Measurements from ENCODE around the gene ZMYM4. TPM values are rescaled to one million over a fixed set of nuclear protein-coding genes. Genes with fewer than 3 reads are reported as not detected.
A peak's percentile ranks its signal among the peaks of the same experiment; 100 is the strongest.

Gene ZMYM4
- total and polyA plus RNA-seq, 12 donors: 14.7 to 59.2 (median 38.7) TPM

DNA sequence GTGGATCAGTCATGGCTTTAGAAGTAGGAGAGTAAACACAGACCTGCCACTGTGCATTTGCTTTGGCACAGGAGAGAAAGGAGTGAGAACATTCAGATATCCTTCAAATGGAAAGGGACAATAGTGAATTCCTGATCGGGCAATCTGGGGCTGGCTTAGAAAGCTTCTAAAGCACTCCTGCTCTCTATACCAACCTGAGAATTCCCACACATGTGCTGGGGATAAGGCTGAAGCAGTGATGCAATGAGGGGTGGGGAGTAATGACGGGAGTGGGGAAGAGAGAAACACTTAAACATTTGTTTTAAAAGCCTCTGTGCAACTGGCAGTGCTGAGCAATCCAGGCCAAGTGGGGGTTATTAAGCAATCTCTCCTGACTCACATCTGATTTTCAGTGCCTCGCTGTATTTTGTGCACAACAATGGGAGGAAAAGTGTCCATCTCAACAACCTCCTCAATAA, 179.9 kb downstream of the ZMYM4 start:
- DNase-seq: peak; percentile 46 to 85 (median 80)

DNA sequence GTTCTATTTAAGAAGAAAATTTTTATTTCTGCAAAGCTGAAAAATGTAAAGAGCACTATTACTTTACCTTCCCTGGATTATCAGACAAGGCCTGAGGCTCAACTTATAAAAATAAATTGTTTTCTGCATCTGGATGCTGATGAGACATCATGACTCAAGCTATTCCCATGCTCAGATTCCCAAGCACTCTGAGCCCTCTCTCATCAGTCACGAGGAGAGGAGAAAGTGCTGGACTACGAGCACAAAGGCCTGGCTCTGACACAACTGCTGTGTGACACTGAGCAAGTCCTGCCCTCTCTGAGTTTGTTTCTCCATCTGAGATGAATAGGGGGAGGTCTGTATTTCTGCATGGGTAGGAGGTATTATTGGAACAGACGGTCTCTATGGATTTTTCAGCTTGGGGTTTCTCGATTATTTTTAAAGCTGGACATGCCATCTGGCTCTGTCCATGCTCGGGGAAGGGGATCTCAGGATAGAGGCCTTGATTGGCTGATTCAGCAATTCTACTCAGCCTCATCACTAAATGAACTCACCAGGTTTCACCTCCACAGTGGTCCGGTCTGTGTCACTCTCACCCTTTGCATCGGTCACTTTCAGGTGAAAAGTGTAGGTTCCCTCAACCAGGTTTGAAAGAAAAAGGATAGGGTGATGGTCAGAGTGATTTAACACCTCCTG, 181.0 kb downstream of the ZMYM4 start:
- Histone ChIP-seq H3K27ac (peak overlapping the region in 4 of 5 donors; percentile 71 to 84 (median 78)), H3K4me3 (no peak overlapping the region), H3K36me3 (replicated peaks in 1 of 2) (peaks cover 0 to 18% of the 10 kb centered on the region in 2 donors), H3K27me3 (no peaks in the 10 kb centered on the region), H3K4me1 (replicated peaks in 1 of 2) (peaks cover 37 to 59% of the 10 kb centered on the region in 2 donors), H3K9me3 (replicated peaks in 1 of 3) (no peaks in the 10 kb centered on the region)
- 68 to 85% (median 77%) methylated on average over 7 of the region's 7 CpGs for WGBS, 4 donors
- TF ChIP-seq POLR2A (IDR thresholded peaks at IDR 0.05): no peak
- TF ChIP-seq, protein P1, sequence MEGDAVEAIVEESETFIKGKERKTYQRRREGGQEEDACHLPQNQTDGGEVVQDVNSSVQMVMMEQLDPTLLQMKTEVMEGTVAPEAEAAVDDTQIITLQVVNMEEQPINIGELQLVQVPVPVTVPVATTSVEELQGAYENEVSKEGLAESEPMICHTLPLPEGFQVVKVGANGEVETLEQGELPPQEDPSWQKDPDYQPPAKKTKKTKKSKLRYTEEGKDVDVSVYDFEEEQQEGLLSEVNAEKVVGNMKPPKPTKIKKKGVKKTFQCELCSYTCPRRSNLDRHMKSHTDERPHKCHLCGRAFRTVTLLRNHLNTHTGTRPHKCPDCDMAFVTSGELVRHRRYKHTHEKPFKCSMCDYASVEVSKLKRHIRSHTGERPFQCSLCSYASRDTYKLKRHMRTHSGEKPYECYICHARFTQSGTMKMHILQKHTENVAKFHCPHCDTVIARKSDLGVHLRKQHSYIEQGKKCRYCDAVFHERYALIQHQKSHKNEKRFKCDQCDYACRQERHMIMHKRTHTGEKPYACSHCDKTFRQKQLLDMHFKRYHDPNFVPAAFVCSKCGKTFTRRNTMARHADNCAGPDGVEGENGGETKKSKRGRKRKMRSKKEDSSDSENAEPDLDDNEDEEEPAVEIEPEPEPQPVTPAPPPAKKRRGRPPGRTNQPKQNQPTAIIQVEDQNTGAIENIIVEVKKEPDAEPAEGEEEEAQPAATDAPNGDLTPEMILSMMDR (IDR thresholded peaks at IDR 0.05): no peak
- intact Hi-C loops (cut with DNase I): loop anchor here (5.0 to 10.0 kb wide), 4 partner anchors 108 to 325 kb away; partner anchors contain the start of genes KIAA0319L (in 1 of the 2) and NCDN (in 1 of the 2)
- peak; percentile 51 to 84 (median 72) for DNase-seq

More for the DNA sequence above, 179.9 kb downstream of the ZMYM4 start:
- intact Hi-C loops (cut with DNase I): loop anchor here in 1 of 2 donors (10.0 kb wide), 1 partner anchor 326 kb away; no protein-coding TSS in a partner anchor
- H3K36me3 ChIP-seq (replicated peaks in 1 of 2): peaks cover 0 to 27% of the 10 kb centered on the region in 2 donors
- H3K4me3 ChIP-seq: no peak overlapping the region
- no peaks in the 10 kb centered on the region for H3K9me3 ChIP-seq (replicated peaks in 1 of 3)
- peak in 1 of 2 donors; percentile 25 for TF ChIP-seq POLR2A (IDR thresholded peaks at IDR 0.05)
- TF ChIP-seq, protein P1 (IDR thresholded peaks at IDR 0.05): no peak
- peak overlapping the region; percentile 60 to 84 (median 73) for H3K27ac ChIP-seq
- peaks cover 27 to 48% of the 10 kb centered on the region in 2 donors for H3K4me1 ChIP-seq (replicated peaks in 1 of 2)
- 24 to 36% (median 30%) methylated on average over 3 of the region's 3 CpGs for WGBS, 4 donors
- no peaks in the 10 kb centered on the region for H3K27me3 ChIP-seq

DNA sequence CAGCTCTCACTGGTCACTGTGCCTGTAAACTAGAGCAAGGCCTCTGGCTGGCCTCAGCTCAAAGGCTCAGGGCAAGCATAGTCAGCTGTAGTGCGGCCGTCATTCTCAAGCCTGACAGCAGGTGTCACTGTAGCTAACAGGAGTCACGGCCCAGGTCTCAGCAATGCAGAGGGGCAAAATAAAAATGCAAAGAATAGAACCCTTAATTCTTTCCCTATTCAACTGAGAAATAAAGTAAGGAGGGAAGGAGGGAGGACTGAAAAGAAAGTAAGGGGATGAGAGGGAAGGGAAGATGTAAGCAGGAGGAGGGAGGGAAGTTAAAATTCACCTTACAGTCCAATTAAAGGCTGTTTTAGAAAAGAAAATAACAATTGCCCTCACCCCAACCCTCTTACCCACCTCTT, 182.6 kb downstream of the ZMYM4 start:
- Histone ChIP-seq H3K36me3 (replicated peaks in 1 of 2) (peaks cover 0 to 18% of the 10 kb centered on the region in 2 donors), H3K27ac (peak overlapping the region in 4 of 5 donors; percentile 33 to 95 (median 77)), H3K4me3 (no peak overlapping the region), H3K9me3 (replicated peaks in 1 of 3) (no peaks in the 10 kb centered on the region), H3K27me3 (no peaks in the 10 kb centered on the region), H3K4me1 (replicated peaks in 1 of 2) (peaks cover 43 to 69% of the 10 kb centered on the region in 2 donors)
- WGBS, 4 donors: 0 to 5% (median 2%) methylated on average over 3 of the region's 3 CpGs
- intact Hi-C loops (cut with DNase I): loop anchor here (5.0 kb wide), 3 partner anchors 106 to 276 kb away; partner anchors contain the start of genes KIAA0319L (in 1 of the 2) and NCDN (in 1 of the 2)
- TF ChIP-seq, protein P1 (IDR thresholded peaks at IDR 0.05): peak; percentile 70 to 92 (median 89)
- no peak for TF ChIP-seq POLR2A (IDR thresholded peaks at IDR 0.05)
- DNase-seq: peak; percentile 84 to 97 (median 93)

DNA sequence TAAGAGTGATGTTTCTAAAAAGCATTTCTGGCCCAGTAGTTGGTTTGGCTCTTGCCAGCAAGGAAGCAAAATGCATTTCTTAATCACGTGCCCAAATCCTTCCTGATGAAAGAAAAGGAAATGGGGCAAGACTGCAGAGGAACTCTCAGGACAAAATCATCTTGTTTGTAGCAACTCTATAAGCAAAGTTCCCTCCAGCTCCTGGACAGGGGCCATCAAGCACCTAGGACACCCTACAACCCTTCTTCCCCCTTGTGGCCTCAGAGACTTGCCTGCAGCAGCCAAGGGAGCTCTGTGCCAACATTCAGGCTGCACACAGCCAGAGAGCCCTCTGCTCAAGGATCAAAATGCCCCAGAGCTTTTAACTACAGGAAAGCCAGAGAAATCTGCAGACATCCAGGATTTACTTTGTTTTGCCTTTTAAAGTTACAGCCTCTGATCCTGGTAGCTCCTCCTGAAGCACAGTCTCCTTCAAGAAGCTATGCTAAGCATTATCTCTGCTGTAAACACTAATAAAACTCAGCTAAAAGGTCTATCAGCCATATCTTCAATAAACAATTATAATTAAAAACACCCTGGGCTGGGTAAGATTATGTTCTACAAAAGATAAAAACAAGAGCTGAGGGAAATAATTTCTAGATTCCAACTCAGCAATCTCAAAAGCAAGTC, 183.7 kb downstream of the ZMYM4 start:
- TF ChIP-seq, protein P1 (IDR thresholded peaks at IDR 0.05): peak in 3 of 6 experiments; percentile 23 to 40 (median 38)
- TF ChIP-seq POLR2A (IDR thresholded peaks at IDR 0.05): no peak
- no peaks in the 10 kb centered on the region for H3K27me3 ChIP-seq
- 0 to 4% (median 2%) methylated on average over 1 of the region's 1 CpG for WGBS, 4 donors
- H3K36me3 ChIP-seq (replicated peaks in 1 of 2): peaks cover 0 to 18% of the 10 kb centered on the region in 2 donors
- DNase-seq: peak; percentile 53 to 81 (median 73)
- H3K4me1 ChIP-seq (replicated peaks in 1 of 2): peaks cover 43 to 69% of the 10 kb centered on the region in 2 donors
- intact Hi-C loops (cut with DNase I): loop anchor here (5.0 kb wide), 3 partner anchors 105 to 275 kb away; partner anchors contain the start of genes KIAA0319L (in 1 of the 2) and NCDN (in 1 of the 2)
- peak overlapping the region in 4 of 5 donors; percentile 33 to 95 (median 70) for H3K27ac ChIP-seq
- no peak overlapping the region for H3K4me3 ChIP-seq
- no peaks in the 10 kb centered on the region for H3K9me3 ChIP-seq (replicated peaks in 1 of 3)

Measured in adrenal gland (tissue), 12 donors.